Neural progenitor cell (in vitro differentiated cells): ENCODE results near the gene MDP1.

Experiments used
- CTCF ChIP-seq: fragments of 200-600 bp; sonication (generic); IDR thresholded peaks from 2 replicates; pipeline ENCODE4 v1.5.1; 2017; ENCODE audit warnings: antibody characterized with exemption, mild to moderate bottlenecking
- EZH2 ChIP-seq: fragments of 200-600 bp; sonication (generic); IDR thresholded peaks from 2 replicates; pipeline ENCODE4 v1.6.1; 2017; ENCODE audit warnings: antibody characterized with exemption, mild to moderate bottlenecking, moderate library complexity

GRCh38 chr14:24253936-24254335, 38.1 kb upstream of the MDP1 start:
- TF ChIP-seq CTCF (no peak), EZH2 (no peak)
